T47D (cell line): ENCODE results near the gene UACA.
A peak's percentile ranks its signal among the peaks of the same experiment; 100 is the strongest.

Experiments used
- DNase-seq, 2 experiments: peaks; one replicate each; pipeline versions ENCODE4 v3.0.0 to v3.0.0-alpha.2; 2011 to 2012; ENCODE audit warnings: low read depth in 1 of 2, low spot score in 1 of 2
- JUND ChIP-seq: IDR thresholded peaks from 2 replicates; pipeline ENCODE4 v1.6.1; 2012; ENCODE audit warnings: low read depth
- in situ Hi-C: cut with HindIII; loops from 2 replicates; pipeline ENCODE4 v1.10.0; 2016; ENCODE audit warnings: low sequenced_read_pairs, low pct_unique_long_range_greater_than_20kb

The UACA gene

GRCh38 chr15:70704731-70705130, 58.6 kb downstream of the UACA start:
- in situ Hi-C loops: no loop called here
- DNase-seq: no peak
- no peak for TF ChIP-seq JUND

DNA sequence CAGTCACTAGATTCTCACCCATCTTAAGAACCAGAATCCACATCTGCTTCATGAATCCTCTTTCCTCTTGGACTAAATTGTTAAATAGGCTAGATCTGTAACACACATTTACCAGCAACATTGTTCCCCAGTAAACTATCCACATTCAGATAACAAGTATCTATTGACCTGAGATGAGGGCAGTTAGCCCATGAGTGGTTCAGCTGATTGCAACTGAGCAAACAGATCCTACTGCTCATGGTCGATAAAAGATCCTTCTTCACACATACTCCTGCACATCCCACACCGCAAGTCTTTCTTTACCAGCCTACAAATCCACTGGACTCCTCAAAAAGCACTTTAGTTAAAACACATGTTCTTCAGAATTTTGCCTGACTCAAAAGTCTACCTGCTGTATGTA, 59.2 kb downstream of the UACA start:
- no peak for DNase-seq
- no peak for TF ChIP-seq JUND
- in situ Hi-C loops: no loop called here

DNA sequence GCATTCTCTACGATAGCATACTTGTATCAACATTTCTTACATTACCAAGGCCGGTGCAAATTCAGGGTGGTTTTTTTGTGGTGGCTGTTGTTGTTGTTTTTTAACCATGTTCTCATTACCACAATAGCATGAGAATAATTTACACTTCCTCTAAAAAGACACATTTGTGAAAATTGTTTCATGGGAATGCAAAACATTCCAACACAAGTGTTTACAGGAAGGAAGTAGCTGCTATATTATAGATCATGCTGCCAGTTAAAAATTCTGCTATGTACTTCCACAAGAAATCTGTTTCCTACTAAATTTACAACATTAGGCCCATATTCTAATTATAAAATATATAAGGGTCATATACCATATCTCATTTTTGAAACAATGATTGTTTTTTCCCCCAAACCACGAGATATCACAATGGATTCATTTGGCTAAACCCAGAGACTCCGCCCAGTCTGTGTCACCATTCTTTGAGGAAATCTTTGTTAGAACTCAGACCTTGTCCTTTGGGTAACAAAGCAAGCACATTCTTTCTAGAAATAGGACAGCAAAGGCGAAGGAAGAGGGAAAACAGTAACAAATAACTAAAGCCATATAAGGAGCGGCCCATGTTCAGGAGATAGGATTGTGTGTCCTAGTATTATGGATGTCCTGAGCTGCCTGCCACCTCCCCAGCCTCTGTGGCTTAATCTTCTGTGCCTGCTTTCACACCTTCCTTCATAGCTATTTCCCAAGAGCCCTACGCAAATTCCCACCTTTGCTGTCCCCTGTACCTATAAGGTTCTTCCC, 60.1 kb downstream of the UACA start:
- in situ Hi-C loops: no loop called here
- no peak for TF ChIP-seq JUND
- no peak for DNase-seq

DNA sequence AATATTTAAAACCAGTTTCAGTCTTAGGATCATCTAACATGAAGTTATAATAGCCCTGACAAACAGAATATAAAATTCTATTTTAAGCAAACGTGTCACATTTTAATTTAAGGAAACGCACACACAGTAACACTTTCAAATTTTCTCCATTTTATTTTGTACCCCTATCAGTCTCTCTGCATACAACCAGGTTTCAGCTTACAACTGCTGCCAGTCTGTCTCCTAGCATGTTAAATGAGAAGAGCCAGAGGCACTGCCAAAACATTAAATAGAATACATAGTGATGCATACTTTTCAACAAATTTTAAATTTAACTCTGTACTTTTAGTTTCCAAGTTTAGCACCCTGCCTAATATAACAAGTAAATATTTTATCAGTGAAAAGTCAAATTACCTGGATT, 60.8 kb downstream of the UACA start:
- DNase-seq: no peak
- no peak for TF ChIP-seq JUND
- in situ Hi-C loops: no loop called here

GRCh38 chr15:70701891-70702568, 61.3 kb downstream of the UACA start:
- peak; percentile 27 for DNase-seq
- TF ChIP-seq JUND: no peak
- in situ Hi-C loops: no loop called here

DNA sequence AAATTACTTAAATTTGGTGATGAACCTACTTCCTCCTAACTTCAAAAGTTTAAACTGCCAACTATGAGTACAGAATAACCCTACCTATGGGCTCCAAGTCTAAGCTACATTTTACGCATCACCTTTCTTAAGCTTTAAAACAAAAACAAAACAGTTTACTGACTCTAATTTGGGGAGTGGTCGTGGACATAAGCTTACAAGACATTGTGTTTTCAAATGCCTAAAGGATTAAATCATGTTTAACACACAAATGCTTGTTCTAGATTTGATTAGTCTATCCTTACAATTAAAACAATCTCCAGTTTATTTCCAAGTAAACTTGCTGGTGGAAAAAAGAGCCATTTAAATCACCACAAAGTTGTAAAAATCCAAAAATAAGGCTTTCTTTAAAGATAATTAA, 62.2 kb downstream of the UACA start:
- in situ Hi-C loops: no loop called here
- no peak for TF ChIP-seq JUND
- no peak for DNase-seq

GRCh38 chr15:70699890-70700289, 63.5 kb downstream of the UACA start:
- in situ Hi-C loops: no loop called here
- DNase-seq: no peak
- TF ChIP-seq JUND: no peak

DNA sequence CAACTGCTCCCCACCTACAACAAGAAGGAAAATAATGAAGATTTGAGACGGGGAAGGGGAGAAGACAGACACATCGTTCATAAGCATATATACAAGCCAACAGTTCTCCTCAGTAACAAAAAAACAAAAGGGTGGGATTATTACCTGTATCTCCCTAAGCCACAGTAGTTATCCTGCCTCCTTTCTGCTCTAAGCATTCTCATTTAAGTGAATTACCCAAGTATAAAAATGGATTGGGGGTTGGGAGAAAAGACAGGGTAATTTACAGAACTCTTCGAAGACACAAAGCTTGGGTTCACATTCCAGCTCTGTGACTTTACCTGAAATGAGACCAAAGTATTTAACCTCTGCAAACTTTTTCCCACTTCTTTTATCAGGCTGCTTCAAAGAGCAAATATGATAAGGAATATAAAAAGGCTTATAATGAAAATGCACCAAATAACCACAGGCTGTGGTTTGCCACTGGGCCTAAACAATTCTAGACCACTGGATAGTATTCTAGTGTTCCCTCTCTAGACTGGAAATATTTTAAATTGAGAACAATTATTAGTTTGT, 64.4 kb downstream of the UACA start:
- no peak for TF ChIP-seq JUND
- in situ Hi-C loops: no loop called here
- no peak for DNase-seq

GRCh38 chr15:70698426-70698825, 64.9 kb downstream of the UACA start:
- no peak for DNase-seq
- no peak for TF ChIP-seq JUND
- in situ Hi-C loops: no loop called here

- TF ChIP-seq JUND: no peak
- in situ Hi-C loops: no loop called here
Observed at GRCh38 chr15:70690491-70691276, 72.7 kb downstream of the UACA start.

DNA sequence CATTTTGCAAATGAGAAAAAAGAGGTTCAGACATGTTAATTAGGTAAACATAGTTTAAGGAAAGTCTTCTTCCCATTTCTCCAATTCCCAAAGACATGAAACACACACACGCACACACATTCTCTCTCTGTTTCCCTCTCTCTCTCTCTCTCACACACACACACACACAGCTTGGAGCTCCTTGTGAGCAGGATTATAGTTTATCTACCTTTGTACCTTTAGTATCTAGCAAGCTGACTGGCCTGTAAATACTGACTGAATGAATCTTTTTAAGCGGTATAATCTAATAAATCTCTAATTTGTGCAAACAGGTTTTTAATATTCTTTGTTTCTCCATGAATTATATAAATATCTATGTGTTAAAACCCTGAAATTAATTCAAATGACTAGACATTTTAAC, 73.3 kb downstream of the UACA start:
- TF ChIP-seq JUND: no peak
- in situ Hi-C loops: no loop called here
- DNase-seq: no peak

More at GRCh38 chr15:70690491-70691276, 72.7 kb downstream of the UACA start:
- no peak for DNase-seq

- TF ChIP-seq JUND: no peak
- no peak for DNase-seq
- in situ Hi-C loops: no loop called here
Observed at GRCh38 chr15:70687482-70687881, 75.9 kb downstream of the UACA start.
